Pancreas (tissue), 10 donors: ENCODE measurements around the gene NUMB. TPM values are rescaled to one million over a fixed set of nuclear protein-coding genes. Genes with fewer than 3 reads are reported as not detected.

Experiments used
- ATAC-seq, 4 donors: fragments of 200-7000 bp; cut with Tn5 transposase; one replicate each; pipeline versions ENCODE4 v1.8.0 to v1.9.1; 2020; ENCODE audit warnings: mild to moderate bottlenecking in 4 of 4, moderate library complexity in 4 of 4
- DNase-seq, 6 donors: peaks; one replicate each; pipeline ENCODE4 v3.0.0-alpha.2; 2020
- FAIRE-seq: peaks from 2 replicates; lab custom pipeline; 2012; peaks lifted over from hg19 to GRCh38; lab: Jason Lieb, UNC
- H3K27ac ChIP-seq, 4 donors: fragments of 200-600 bp; sonication (generic); 1 replicate in 3 of 4; 2 replicates in 1 of 4; pipeline versions ENCODE4 v1.5.0 to v1.8.0; 2020
- H3K27me3 ChIP-seq, 4 donors: fragments of 200-600 bp; one replicate each; pipeline ENCODE4 v1.8.0; 2021
- H3K36me3 ChIP-seq, 3 donors: fragments of 200-600 bp; sonication (generic) in 1 of 3; one replicate each; pipeline versions ENCODE4 v1.5.0 to v1.8.0; 2020 to 2021
- H3K4me1 ChIP-seq, 3 donors: fragments of 200-600 bp; one replicate each; pipeline ENCODE4 v1.8.0; 2021
- H3K4me3 ChIP-seq, 4 donors: fragments of 200-600 bp; sonication (generic) in 2 of 4; one replicate each; pipeline versions ENCODE4 v1.5.0 to v1.8.0; 2020 to 2021
- H3K9me3 ChIP-seq, 4 donors: fragments of 200-600 bp; one replicate each; pipeline ENCODE4 v1.8.0; 2021
- WGBS, 2 donors: extraction: QIAGEN DNeasy Blood & Tissue Kit; methylation state at CpG; one replicate each; pipeline ENCODE4 v1.1.7; 2013; 5-methylcytosine and 5-hydroxymethylcytosine counted together
- intact Hi-C, 3 donors: fragments of 100-400 bp; cut with DNase I; formaldehyde crosslinking; loops; one replicate each; pipeline versions ENCODE4 v1.11.1 to v1.14.2; 2022
- polyA plus RNA-seq, 2 donors: library from polyadenylated mRNA; stranded (reverse); fragments of 200-250 nt; gene quantifications; one replicate each; pipeline ENCODE4 v1.2.3, GENCODE V29; 2013
- total RNA-seq, 6 donors: library from RNA; stranded (reverse); fragmentation: NEBNext Ultra II Directional in 4 of 6; extraction: Animal tissue kit (Norgen Biotek cat#: 25700) in 4 of 6; gene quantifications; one replicate each; pipeline versions ENCODE4 v1.2.1 to v1.2.4, GENCODE V29; 2021 to 2023
- TF ChIP-seq, protein P1 (sequence below), 4 donors: fragments of 200-600 bp; sonication (generic) in 3 of 4; IDR thresholded peaks; one replicate each; pipeline versions ENCODE4 v1.5.0 to v1.8.0; 2021; ENCODE audit warnings: antibody characterized with exemption in 4 of 4
- donor health status: healthy with polysubstance abuse.
- donor health status: DM: no; HTN: no; CAD: no; lungs with moderate emphysema.
- donor health status: DM: no; HTN: no; CAD: no.
- donor health status: control.
- donor health status: control.
- donor health status: Bipolar disorder and iron deficiency.
- donor health status: DM: yes; HTN: yes; CAD: no.
- donor health status: DM: no; HTN: no; CAD: no.
- donor health status: DM: no; HTN: no; CAD: no.
- donor health status: DM: yes; HTN: yes; CAD: no.

NUMB gene
- total and polyA plus RNA-seq, 8 donors, result 23.9 to 53.8 (median 32.5) TPM

- no peak overlapping the region for H3K27ac ChIP-seq
- H3K9me3 ChIP-seq, result no peaks in the 10 kb centered on the region
- no peak for FAIRE-seq
- TF ChIP-seq, protein P1, sequence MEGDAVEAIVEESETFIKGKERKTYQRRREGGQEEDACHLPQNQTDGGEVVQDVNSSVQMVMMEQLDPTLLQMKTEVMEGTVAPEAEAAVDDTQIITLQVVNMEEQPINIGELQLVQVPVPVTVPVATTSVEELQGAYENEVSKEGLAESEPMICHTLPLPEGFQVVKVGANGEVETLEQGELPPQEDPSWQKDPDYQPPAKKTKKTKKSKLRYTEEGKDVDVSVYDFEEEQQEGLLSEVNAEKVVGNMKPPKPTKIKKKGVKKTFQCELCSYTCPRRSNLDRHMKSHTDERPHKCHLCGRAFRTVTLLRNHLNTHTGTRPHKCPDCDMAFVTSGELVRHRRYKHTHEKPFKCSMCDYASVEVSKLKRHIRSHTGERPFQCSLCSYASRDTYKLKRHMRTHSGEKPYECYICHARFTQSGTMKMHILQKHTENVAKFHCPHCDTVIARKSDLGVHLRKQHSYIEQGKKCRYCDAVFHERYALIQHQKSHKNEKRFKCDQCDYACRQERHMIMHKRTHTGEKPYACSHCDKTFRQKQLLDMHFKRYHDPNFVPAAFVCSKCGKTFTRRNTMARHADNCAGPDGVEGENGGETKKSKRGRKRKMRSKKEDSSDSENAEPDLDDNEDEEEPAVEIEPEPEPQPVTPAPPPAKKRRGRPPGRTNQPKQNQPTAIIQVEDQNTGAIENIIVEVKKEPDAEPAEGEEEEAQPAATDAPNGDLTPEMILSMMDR (IDR thresholded peaks at IDR 0.05), result no peak
- no peak for DNase-seq
- intact Hi-C loops, result no loop called here
- H3K27me3 ChIP-seq, result no peaks in the 10 kb centered on the region
- no peak for ATAC-seq
- no peaks in the 10 kb centered on the region for H3K4me1 ChIP-seq
- H3K36me3 ChIP-seq, result no peaks in the 10 kb centered on the region
- no peak overlapping the region for H3K4me3 ChIP-seq
- WGBS, 2 donors, result 89 to 93% methylated on average over 1 of the region's 1 CpG
Measured at GRCh38 chr14:73375861-73376260, 82.5 kb downstream of the NUMB start.

GRCh38 chr14:73374218-73374617 lies 84.1 kb downstream of the NUMB start:
- intact Hi-C loops, result no loop called here
- H3K27me3 ChIP-seq, result no peaks in the 10 kb centered on the region
- no peaks in the 10 kb centered on the region for H3K9me3 ChIP-seq
- no peak overlapping the region for H3K27ac ChIP-seq
- no peaks in the 10 kb centered on the region for H3K36me3 ChIP-seq
- 62 to 95% methylated on average over 1 of the region's 1 CpG for WGBS, 2 donors
- TF ChIP-seq, protein P1 (IDR thresholded peaks at IDR 0.05), result no peak
- no peaks in the 10 kb centered on the region for H3K4me1 ChIP-seq
- H3K4me3 ChIP-seq, result no peak overlapping the region
- peak in 2 of 4 donors; percentile 50 to 62 for ATAC-seq
- no peak for FAIRE-seq
- no peak for DNase-seq

DNA sequence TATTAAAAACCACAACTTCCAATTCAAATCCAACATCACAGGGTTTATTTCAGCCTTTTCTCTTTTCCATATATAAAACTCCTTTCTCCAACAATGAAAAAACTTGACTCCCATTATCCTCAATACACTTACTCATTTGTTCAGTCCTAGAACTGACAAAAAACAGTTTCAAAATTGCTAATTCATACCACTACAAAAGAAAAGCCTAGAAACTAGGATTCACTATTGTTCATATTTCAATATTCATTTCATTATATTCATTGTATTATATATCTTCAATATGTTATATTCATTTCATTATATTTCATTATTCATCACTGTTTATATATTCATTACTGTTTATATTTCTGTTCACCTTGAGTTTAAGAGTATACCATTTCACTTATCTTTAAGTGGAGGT lies 85.8 kb downstream of the NUMB start:
- Histone ChIP-seq H3K27me3 (no peaks in the 10 kb centered on the region), H3K4me3 (no peak overlapping the region), H3K4me1 (no peaks in the 10 kb centered on the region), H3K9me3 (no peaks in the 10 kb centered on the region), H3K27ac (no peak overlapping the region), H3K36me3 (no peaks in the 10 kb centered on the region)
- TF ChIP-seq, protein P1 (IDR thresholded peaks at IDR 0.05), result no peak
- FAIRE-seq (peak; percentile 70), ATAC-seq (no peak), DNase-seq (no peak)
- intact Hi-C loops, result no loop called here

DNA sequence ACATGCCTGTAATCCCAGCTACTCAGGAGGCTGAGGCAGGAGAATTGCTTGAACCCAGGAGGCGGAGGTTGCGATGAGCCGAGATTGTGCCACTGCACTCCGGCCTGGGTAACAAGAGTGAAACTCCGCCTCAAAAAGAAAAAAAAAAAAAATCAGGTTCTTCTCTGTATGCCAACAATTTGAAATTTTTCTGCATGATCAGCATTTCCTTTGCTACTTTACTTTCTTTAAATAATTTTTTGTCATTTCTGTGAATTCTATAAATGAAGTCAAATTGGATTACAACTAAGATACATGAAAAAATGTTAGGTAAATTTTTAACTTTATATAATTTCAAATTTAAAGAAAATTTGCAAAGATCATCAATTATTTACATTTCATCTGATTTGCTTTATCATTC lies 87.8 kb downstream of the NUMB start:
- ATAC-seq (no peak), FAIRE-seq (no peak), DNase-seq (no peak)
- Histone ChIP-seq H3K36me3 (no peaks in the 10 kb centered on the region), H3K27ac (no peak overlapping the region), H3K27me3 (no peaks in the 10 kb centered on the region), H3K9me3 (no peaks in the 10 kb centered on the region), H3K4me1 (peaks cover under 1 to 9% (median under 1%) of the 10 kb centered on the region in 3 donors), H3K4me3 (no peak overlapping the region)
- intact Hi-C loops, result no loop called here
- TF ChIP-seq, protein P1 (IDR thresholded peaks at IDR 0.05), result no peak
- 98 to 100% methylated on average over 5 of the region's 5 CpGs for WGBS, 2 donors

DNA sequence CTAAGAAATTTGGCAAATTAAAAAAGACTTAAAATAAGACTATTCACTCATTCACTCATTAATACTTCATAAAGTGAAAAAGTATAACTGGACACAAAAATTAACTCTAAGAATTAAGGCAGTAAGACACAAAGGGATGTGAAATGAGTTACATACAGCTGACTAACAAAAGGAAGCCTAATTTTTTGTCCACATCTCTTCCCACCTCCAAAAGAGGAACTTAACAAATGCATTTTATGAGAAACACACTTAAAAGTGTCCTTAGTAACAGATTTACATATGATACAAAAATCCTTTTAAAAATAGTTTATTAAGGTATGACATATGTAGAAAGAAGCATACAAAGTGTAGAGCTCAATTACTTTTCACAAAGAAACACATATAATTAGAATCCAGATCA lies 88.9 kb downstream of the NUMB start:
- no peak for ATAC-seq
- no peak overlapping the region for H3K4me3 ChIP-seq
- no peaks in the 10 kb centered on the region for H3K9me3 ChIP-seq
- H3K4me1 ChIP-seq, result peaks cover 4 to 11% (median 4%) of the 10 kb centered on the region in 3 donors
- TF ChIP-seq, protein P1 (IDR thresholded peaks at IDR 0.05), result no peak
- no peak overlapping the region for H3K27ac ChIP-seq
- FAIRE-seq, result no peak
- no peaks in the 10 kb centered on the region for H3K36me3 ChIP-seq
- intact Hi-C loops, result no loop called here
- no peaks in the 10 kb centered on the region for H3K27me3 ChIP-seq
- no peak for DNase-seq
